A549 (cell line): Measurements from ENCODE around the gene NUDT16. TPM values are rescaled to one million over a fixed set of nuclear protein-coding genes. Genes with fewer than 3 reads are reported as not detected.

ENCODE experiments used
- ATAC-seq, 2 experiments: fragments of 200-7000 bp in 1 of 2; fragments of >200 bp in 1 of 2; cut with Nextera tagmentation in 1 of 2; cut with Tn5 transposase in 1 of 2; 3 replicates each; pipeline versions ENCODE4 v1.8.0 to v1.9.1; 2018 to 2020; ENCODE audit warnings: mild to moderate bottlenecking in 1 of 2, moderate library complexity in 1 of 2
- CTCF ChIA-PET: fragments of 300-600 bp; sonication (Branson Sonifier 250); formaldehyde crosslinking; extraction: SDS; loops from one replicate; lab custom pipeline; 2021; ENCODE audit warnings: antibody characterized with exemption, inconsistent platforms; lab: Yijun Ruan, JAX
- POLR2A ChIA-PET: fragments of 350-600 bp; formaldehyde crosslinking; extraction: SDS; loops from one replicate; lab custom pipeline; 2021; ENCODE audit warnings: antibody characterized with exemption, inconsistent platforms; lab: Yijun Ruan, JAX
- DNase-seq, 2 experiments: peaks; one replicate each; pipeline versions ENCODE4 v3.0.0 to v3.0.0-alpha.2; 2011 to 2016; ENCODE audit warnings: low read depth in 1 of 2, low spot score in 1 of 2
- FAIRE-seq: peaks from 2 replicates; lab custom pipeline; 2011; peaks lifted over from hg19 to GRCh38; lab: Jason Lieb, UNC
- H3K27ac ChIP-seq, 2 experiments: fragments of >200 bp; sonication (Bioruptor Twin); formaldehyde crosslinking; 3 replicates each; pipeline ENCODE4 v1.5.1; 2016 to 2017
- H3K4me1 ChIP-seq: fragments of >200 bp; sonication (Bioruptor Twin); formaldehyde crosslinking; 3 replicates; pipeline ENCODE4 v1.6.1; 2016
- H3K4me2 ChIP-seq: fragments of >200 bp; sonication (Bioruptor Twin); formaldehyde crosslinking; 3 replicates; pipeline ENCODE4 v1.6.1; 2016
- H3K4me3 ChIP-seq: fragments of >200 bp; sonication (Bioruptor Twin); formaldehyde crosslinking; 3 replicates; pipeline ENCODE4 v1.5.1; 2016
- H3K9me3 ChIP-seq: fragments of >200 bp; sonication (Bioruptor Twin); formaldehyde crosslinking; 3 replicates; pipeline ENCODE4 v1.6.1; 2016
- CBX2 ChIP-seq: fragments of 200-600 bp; sonication (generic); IDR thresholded peaks from 2 replicates; pipeline ENCODE4 v1.6.1; 2016; ENCODE audit warnings: low read depth, mild to moderate bottlenecking, borderline replicate concordance
- CBX8 ChIP-seq: fragments of 200-600 bp; sonication (generic); IDR thresholded peaks from 2 replicates; pipeline ENCODE4 v1.6.1; 2016
- CEBPB ChIP-seq, 2 experiments: fragments of >200 bp in 1 of 2; sonication (Bioruptor Twin) in 1 of 2; formaldehyde crosslinking in 1 of 2; IDR thresholded peaks; 2 replicates each; pipeline ENCODE4 v1.6.1; 2012 to 2016
- CHD4 ChIP-seq: fragments of 200-600 bp; sonication (generic); IDR thresholded peaks from 2 replicates; pipeline ENCODE4 v1.6.1; 2016; ENCODE audit warnings: antibody characterized with exemption, mild to moderate bottlenecking, borderline replicate concordance
- FOSL2 ChIP-seq, 2 experiments: fragments of 450-650 bp in 1 of 2; fragments of >200 bp in 1 of 2; sonication (Bioruptor Twin) in 1 of 2; formaldehyde crosslinking; IDR thresholded peaks; 2 replicates each; pipeline versions ENCODE4 v1.5.0 to v1.6.1; 2016 to 2020; ENCODE audit warnings: mild to moderate bottlenecking in 1 of 2, moderate library complexity in 1 of 2
- FOXS1 ChIP-seq: fragments of 250-450 bp; sonication (Bioruptor Pico); IDR thresholded peaks from 2 replicates; pipeline ENCODE4 v1.5.0; 2020; ENCODE audit warnings: mild to moderate bottlenecking, moderate library complexity
- GATA3 ChIP-seq: IDR thresholded peaks from 2 replicates; pipeline ENCODE4 v1.6.1; 2012; ENCODE audit warnings: borderline replicate concordance
- HEYL ChIP-seq: fragments of 250-450 bp; sonication (Bioruptor Pico); IDR thresholded peaks from 2 replicates; pipeline ENCODE4 v1.8.0; 2021; ENCODE audit warnings: mild to moderate bottlenecking, moderate library complexity
- JUNB ChIP-seq: fragments of >200 bp; sonication (Bioruptor Twin); formaldehyde crosslinking; IDR thresholded peaks from 2 replicates; pipeline ENCODE4 v1.6.1; 2016
- KDM5A ChIP-seq: fragments of 200-600 bp; sonication (generic); IDR thresholded peaks from 2 replicates; pipeline ENCODE4 v1.6.1; 2016; ENCODE audit warnings: antibody characterized with exemption, mild to moderate bottlenecking
- MAZ ChIP-seq: fragments of 150-350 bp; IDR thresholded peaks from 2 replicates; pipeline ENCODE4 v1.6.1; 2014; ENCODE audit warnings: antibody characterized with exemption, low read depth, low read length, borderline replicate concordance
- MYC ChIP-seq: IDR thresholded peaks from 2 replicates; pipeline ENCODE4 v1.6.1; 2012; ENCODE audit warnings: mild to moderate bottlenecking, inconsistent platforms, low read length, improper control_type of control experiment, borderline replicate concordance
- RCOR1 ChIP-seq: fragments of 150-350 bp; IDR thresholded peaks from 2 replicates; pipeline ENCODE4 v1.6.1; 2014; ENCODE audit warnings: antibody characterized with exemption, low read length, low read depth
- RFX5 ChIP-seq: fragments of 450-650 bp; IDR thresholded peaks from 2 replicates; pipeline ENCODE4 v1.7.1; 2014; ENCODE audit warnings: antibody characterized with exemption, mild to moderate bottlenecking, moderate library complexity
- SREBF2 ChIP-seq: fragments of 450-650 bp; IDR thresholded peaks from 2 replicates; pipeline ENCODE4 v1.6.1; 2014; ENCODE audit warnings: mild to moderate bottlenecking, moderate library complexity
- TFCP2L1 ChIP-seq: fragments of 250-450 bp; sonication (Bioruptor Pico); IDR thresholded peaks from 2 replicates; pipeline ENCODE4 v1.5.0; 2021; ENCODE audit warnings: mild to moderate bottlenecking
- ZFP36 ChIP-seq: fragments of 450-650 bp; IDR thresholded peaks from 2 replicates; pipeline ENCODE4 v1.6.1; 2014; ENCODE audit warnings: borderline replicate concordance; ENCODE audit not compliant: partially characterized antibody
- WGBS: methylation state at CpG from one replicate; pipeline ENCODE4 v1.1.6; 2017; ENCODE audit errors: missing lambda C conversion rate; 5-methylcytosine and 5-hydroxymethylcytosine counted together
- polyA plus RNA-seq, 4 experiments: library from polyadenylated mRNA; depleted of rRNA in 3 of 4; stranded (reverse); fragments of >200 nt; fragmentation: RNase III in 1 of 4; extraction: RNeasy Plus Mini Kit Qiagen cat#74134 plus additional on column Dnase treatment in 1 of 4; gene quantifications; 2 replicates in 3 of 4; 3 replicates in 1 of 4; pipeline ENCODE4 v1.2.3, GENCODE V29; 2011 to 2017
- TF ChIP-seq, protein P1 (sequence below): fragments of 200-600 bp; sonication (generic); IDR thresholded peaks from 2 replicates; pipeline ENCODE4 v1.6.1; 2016; ENCODE audit warnings: antibody characterized with exemption, mild to moderate bottlenecking, moderate library complexity
- TF ChIP-seq, protein P2 (sequence below): IDR thresholded peaks from 2 replicates; pipeline ENCODE4 v1.6.1; 2012; ENCODE audit warnings: low read depth, borderline replicate concordance
- TF ChIP-seq, protein P3 (sequence below): IDR thresholded peaks from 2 replicates; pipeline ENCODE4 v1.6.1; 2012
- TF ChIP-seq, protein P4 (sequence below): fragments of 250-450 bp; sonication (Bioruptor Pico); IDR thresholded peaks from 2 replicates; pipeline ENCODE4 v1.5.0; 2021; ENCODE audit warnings: mild to moderate bottlenecking, moderate library complexity, borderline replicate concordance
- TF ChIP-seq, protein P5 (sequence below): IDR thresholded peaks from 2 replicates; pipeline ENCODE4 v1.6.1; 2012

NUDT16 gene
- polyA plus RNA-seq, 2 of the 4 experiments (the other 2 are of a cell fraction), result 5.6 to 11.2 TPM

DNA sequence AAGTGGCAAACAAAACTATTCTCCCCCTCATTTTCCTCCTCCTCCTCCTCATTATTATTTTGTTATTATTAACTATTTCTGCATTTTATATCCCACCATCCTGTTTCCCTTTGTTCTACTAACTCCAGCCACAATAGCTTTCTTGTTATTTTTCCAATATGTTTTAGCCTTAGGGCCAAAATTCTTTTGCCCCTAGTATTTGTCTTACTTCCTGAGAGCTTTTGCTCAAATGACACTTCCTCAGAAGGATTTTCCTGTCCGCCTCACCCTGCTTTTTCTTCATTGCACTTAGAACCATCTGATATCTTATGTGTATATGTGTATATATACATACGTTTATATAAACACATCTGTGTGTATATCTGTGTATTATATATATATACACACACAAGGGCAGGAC, 32.7 kb upstream of the NUDT16 start:
- peaks cover 46% of the 10 kb centered on the region for H3K4me1 ChIP-seq
- POLR2A ChIA-PET, result interaction anchor here (1.1 to 2.4 kb wide), 2 partner anchors 17 to 33 kb away, joined by 4 to 10 read pairs; partner anchors contain the start of gene NUDT16
- DNase-seq (no peak), ATAC-seq (no peak), FAIRE-seq (no peak)
- peak overlapping the region in 1 of 2 experiments; percentile 87; a peak in 2 of 6 replicates for H3K27ac ChIP-seq
- WGBS, result 75% methylated on average over 2 of the region's 2 CpGs
- H3K9me3 ChIP-seq, result no peaks in the 10 kb centered on the region
- TF ChIP-seq SREBF2 (no peak), CBX8 (no peak), RCOR1 (no peak), CHD4 (no peak), RFX5 (no peak), MYC (no peak), JUNB (no peak), FOXS1 (CRISPR knock-in tag) (no peak), FOSL2 (IDR thresholded peaks at IDR 0.05) (no peak), FOSL2 (CRISPR knock-in tag; IDR thresholded peaks at IDR 0.05) (no peak)
- TF ChIP-seq, protein P1, sequence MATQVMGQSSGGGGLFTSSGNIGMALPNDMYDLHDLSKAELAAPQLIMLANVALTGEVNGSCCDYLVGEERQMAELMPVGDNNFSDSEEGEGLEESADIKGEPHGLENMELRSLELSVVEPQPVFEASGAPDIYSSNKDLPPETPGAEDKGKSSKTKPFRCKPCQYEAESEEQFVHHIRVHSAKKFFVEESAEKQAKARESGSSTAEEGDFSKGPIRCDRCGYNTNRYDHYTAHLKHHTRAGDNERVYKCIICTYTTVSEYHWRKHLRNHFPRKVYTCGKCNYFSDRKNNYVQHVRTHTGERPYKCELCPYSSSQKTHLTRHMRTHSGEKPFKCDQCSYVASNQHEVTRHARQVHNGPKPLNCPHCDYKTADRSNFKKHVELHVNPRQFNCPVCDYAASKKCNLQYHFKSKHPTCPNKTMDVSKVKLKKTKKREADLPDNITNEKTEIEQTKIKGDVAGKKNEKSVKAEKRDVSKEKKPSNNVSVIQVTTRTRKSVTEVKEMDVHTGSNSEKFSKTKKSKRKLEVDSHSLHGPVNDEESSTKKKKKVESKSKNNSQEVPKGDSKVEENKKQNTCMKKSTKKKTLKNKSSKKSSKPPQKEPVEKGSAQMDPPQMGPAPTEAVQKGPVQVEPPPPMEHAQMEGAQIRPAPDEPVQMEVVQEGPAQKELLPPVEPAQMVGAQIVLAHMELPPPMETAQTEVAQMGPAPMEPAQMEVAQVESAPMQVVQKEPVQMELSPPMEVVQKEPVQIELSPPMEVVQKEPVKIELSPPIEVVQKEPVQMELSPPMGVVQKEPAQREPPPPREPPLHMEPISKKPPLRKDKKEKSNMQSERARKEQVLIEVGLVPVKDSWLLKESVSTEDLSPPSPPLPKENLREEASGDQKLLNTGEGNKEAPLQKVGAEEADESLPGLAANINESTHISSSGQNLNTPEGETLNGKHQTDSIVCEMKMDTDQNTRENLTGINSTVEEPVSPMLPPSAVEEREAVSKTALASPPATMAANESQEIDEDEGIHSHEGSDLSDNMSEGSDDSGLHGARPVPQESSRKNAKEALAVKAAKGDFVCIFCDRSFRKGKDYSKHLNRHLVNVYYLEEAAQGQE, result no peak
- TF ChIP-seq, protein P2, sequence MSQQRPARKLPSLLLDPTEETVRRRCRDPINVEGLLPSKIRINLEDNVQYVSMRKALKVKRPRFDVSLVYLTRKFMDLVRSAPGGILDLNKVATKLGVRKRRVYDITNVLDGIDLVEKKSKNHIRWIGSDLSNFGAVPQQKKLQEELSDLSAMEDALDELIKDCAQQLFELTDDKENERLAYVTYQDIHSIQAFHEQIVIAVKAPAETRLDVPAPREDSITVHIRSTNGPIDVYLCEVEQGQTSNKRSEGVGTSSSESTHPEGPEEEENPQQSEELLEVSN, result no peak
- TF ChIP-seq, protein P3, sequence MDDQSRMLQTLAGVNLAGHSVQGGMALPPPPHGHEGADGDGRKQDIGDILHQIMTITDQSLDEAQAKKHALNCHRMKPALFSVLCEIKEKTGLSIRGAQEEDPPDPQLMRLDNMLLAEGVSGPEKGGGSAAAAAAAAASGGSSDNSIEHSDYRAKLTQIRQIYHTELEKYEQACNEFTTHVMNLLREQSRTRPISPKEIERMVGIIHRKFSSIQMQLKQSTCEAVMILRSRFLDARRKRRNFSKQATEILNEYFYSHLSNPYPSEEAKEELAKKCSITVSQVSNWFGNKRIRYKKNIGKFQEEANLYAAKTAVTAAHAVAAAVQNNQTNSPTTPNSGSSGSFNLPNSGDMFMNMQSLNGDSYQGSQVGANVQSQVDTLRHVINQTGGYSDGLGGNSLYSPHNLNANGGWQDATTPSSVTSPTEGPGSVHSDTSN, result no peak
- TF ChIP-seq, protein P4, sequence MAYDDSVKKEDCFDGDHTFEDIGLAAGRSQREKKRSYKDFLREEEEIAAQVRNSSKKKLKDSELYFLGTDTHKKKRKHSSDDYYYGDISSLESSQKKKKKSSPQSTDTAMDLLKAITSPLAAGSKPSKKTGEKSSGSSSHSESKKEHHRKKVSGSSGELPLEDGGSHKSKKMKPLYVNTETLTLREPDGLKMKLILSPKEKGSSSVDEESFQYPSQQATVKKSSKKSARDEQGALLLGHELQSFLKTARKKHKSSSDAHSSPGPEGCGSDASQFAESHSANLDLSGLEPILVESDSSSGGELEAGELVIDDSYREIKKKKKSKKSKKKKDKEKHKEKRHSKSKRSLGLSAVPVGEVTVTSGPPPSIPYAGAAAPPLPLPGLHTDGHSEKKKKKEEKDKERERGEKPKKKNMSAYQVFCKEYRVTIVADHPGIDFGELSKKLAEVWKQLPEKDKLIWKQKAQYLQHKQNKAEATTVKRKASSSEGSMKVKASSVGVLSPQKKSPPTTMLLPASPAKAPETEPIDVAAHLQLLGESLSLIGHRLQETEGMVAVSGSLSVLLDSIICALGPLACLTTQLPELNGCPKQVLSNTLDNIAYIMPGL, result no peak
- H3K4me2 ChIP-seq, result no peak overlapping the region
- no peak overlapping the region for H3K4me3 ChIP-seq
- CTCF ChIA-PET, result no interaction called here

DNA sequence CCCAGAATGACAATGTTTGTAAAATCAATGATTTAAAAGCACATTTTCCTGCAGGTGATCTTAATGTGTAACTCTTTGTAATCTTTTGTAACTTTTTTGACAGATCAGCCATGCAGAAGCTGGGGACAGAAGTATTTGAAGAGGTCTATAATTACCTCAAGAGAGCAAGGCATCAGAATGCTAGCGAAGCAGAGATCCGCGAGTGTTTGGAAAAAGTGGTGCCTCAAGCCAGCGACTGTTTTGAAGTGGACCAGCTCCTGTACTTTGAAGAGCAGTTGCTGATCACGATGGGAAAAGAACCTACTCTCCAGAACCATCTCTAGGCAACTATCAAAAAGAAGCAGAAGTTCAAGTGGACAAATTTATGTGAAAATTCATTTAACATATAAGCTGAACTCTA, 32.1 kb upstream of the NUDT16 start:
- ChIA-PET CTCF (no interaction called here), POLR2A (interaction anchor here (1.0 to 2.4 kb wide), 3 partner anchors 12 to 32 kb away, joined by 3 to 10 read pairs (median 4); partner anchors contain the start of gene NUDT16)
- H3K4me2 ChIP-seq, result peak overlapping the region; percentile 62
- 89% methylated on average over 5 of the region's 5 CpGs for WGBS
- TF ChIP-seq CBX2 (no peak), RFX5 (no peak), CEBPB (IDR thresholded peaks at IDR 0.05) (no peak), MAZ (no peak), ZFP36 (no peak), GATA3 (no peak), TFCP2L1 (CRISPR knock-in tag) (no peak), KDM5A (no peak), HEYL (CRISPR knock-in tag) (no peak)
- TF ChIP-seq, protein P5, sequence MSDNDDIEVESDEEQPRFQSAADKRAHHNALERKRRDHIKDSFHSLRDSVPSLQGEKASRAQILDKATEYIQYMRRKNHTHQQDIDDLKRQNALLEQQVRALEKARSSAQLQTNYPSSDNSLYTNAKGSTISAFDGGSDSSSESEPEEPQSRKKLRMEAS, result no peak
- TF ChIP-seq, protein P1, result no peak
- H3K27ac ChIP-seq, result peak overlapping the region; percentile 47 to 87
- no peaks in the 10 kb centered on the region for H3K9me3 ChIP-seq
- DNase-seq (no peak), FAIRE-seq (no peak), ATAC-seq (no peak)
- peaks cover 50% of the 10 kb centered on the region for H3K4me1 ChIP-seq
- no peak overlapping the region for H3K4me3 ChIP-seq
